Transverse colon (tissue), 4 donors: ENCODE data around the gene PCDHGB3. TPM values are rescaled to one million over a fixed set of nuclear protein-coding genes. Genes with fewer than 3 reads are reported as not detected.
"Not testable (repeated sequence)": the region's sequence is repeated elsewhere in the genome, so short reads cannot be mapped to it uniquely, and the experiment has no call there.

Source experiments
- DNase-seq: peaks from one replicate; pipeline ENCODE4 v3.0.0-alpha.2; 2019
- H3K27ac ChIP-seq, 4 donors: fragments of 200-600 bp; sonication (generic); 2 replicates each; pipeline ENCODE4 v1.5.1; 2016 to 2018; ENCODE audit warnings: inconsistent platforms in 4 of 4
- H3K27me3 ChIP-seq: fragments of 200-600 bp; sonication (generic); 2 replicates; pipeline ENCODE4 v1.5.1; 2017; ENCODE audit warnings: inconsistent platforms
- H3K36me3 ChIP-seq, 4 donors: fragments of 200-600 bp; sonication (generic); 2 replicates each; pipeline ENCODE4 v1.5.1; 2017 to 2019; ENCODE audit warnings: inconsistent platforms in 4 of 4
- H3K4me1 ChIP-seq, 4 donors: fragments of 200-600 bp; sonication (generic); 2 replicates each; pipeline ENCODE4 v1.5.1; 2017 to 2020; ENCODE audit warnings: inconsistent platforms in 4 of 4
- H3K4me3 ChIP-seq, 4 donors: fragments of 200-600 bp; sonication (generic); 1 replicate in 1 of 4; 2 replicates in 3 of 4; pipeline versions ENCODE4 v1.5.1 to v1.6.1; 2017 to 2019; ENCODE audit warnings: inconsistent platforms in 4 of 4
- H3K9me3 ChIP-seq, 2 donors: fragments of 200-600 bp; sonication (generic); 2 replicates each; pipeline ENCODE4 v1.5.1; 2017 to 2019; ENCODE audit warnings: inconsistent platforms in 2 of 2
- EP300 ChIP-seq: sonication (generic); formaldehyde crosslinking; IDR thresholded peaks from one replicate; pipeline ENCODE4 v1.6.1; 2017; ENCODE audit warnings: antibody characterized with exemption, low read depth
- POLR2A ChIP-seq: fragments of 450-650 bp; IDR thresholded peaks from one replicate; pipeline ENCODE4 v1.6.1; 2016; ENCODE audit warnings: antibody characterized with exemption, mild to moderate bottlenecking, moderate library complexity
- POLR2AphosphoS5 ChIP-seq, 3 donors: sonication (generic); formaldehyde crosslinking; IDR thresholded peaks; one replicate each; pipeline ENCODE4 v1.6.1; 2016; ENCODE audit warnings: antibody characterized with exemption in 3 of 3
- WGBS, 2 donors: methylation state at CpG; one replicate each; pipeline ENCODE4 v1.1.5; 2018; ENCODE audit warnings: low coverage in 1 of 2; 5-methylcytosine and 5-hydroxymethylcytosine counted together
- in situ Hi-C, 4 donors: fragments of 200-750 bp; cut with MboI; loops; one replicate each; pipeline versions ENCODE4 v1.15.0 to v1.15.1; 2017; ENCODE audit warnings: low sequenced_read_pairs in 3 of 4, low pct_ligation_motif_present in 1 of 4, low pct_unique_long_range_greater_than_20kb in 1 of 4
- intact Hi-C: fragments of 100-400 bp; cut with DNase I; formaldehyde crosslinking; loops from one replicate; pipeline ENCODE4 v1.15.1; 2023; ENCODE audit warnings: low total_unique reads
- total RNA-seq, 4 donors: library from RNA; depleted of rRNA; stranded (reverse); fragments of >200 nt; gene quantifications; one replicate each; pipeline ENCODE4 v1.1.0, GENCODE V29; 2016
- TF ChIP-seq, protein P1 (sequence below), 5 experiments: fragments of 200-600 bp in 3 of 5; fragments of 450-650 bp in 2 of 5; sonication (generic) in 3 of 5; IDR thresholded peaks; 1 replicate in 2 of 5; 2 replicates in 3 of 5; pipeline ENCODE4 v1.5.1; 2016 to 2017; ENCODE audit warnings: antibody characterized with exemption in 5 of 5, inconsistent platforms in 3 of 5, mild to moderate bottlenecking in 2 of 5, moderate library complexity in 1 of 5

PCDHGB3 gene
- total RNA-seq, 4 donors from 2014 or later: 1.4 to 3.8 (median 2.6) TPM

DNA sequence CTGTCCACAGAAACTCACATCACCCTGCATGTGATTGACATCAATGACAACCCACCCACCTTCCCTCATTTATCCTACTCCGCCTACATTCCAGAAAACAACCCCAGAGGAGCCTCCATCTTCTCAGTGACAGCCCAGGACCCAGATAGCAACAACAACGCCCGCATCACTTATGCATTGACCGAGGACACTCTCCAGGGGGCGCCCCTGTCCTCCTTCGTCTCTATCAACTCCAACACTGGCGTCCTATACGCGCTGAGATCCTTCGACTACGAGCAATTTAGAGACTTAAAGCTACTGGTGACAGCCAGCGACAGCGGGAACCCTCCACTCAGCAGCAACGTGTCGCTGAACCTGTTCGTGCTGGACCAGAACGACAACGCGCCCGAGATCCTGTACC is 24.7 kb upstream of the PCDHGB3 start:
- no peak for DNase-seq
- peaks cover 12% of the 10 kb centered on the region for H3K27me3 ChIP-seq
- TF ChIP-seq POLR2AphosphoS5 (IDR thresholded peaks at IDR 0.05) (no peak), EP300 (no peak), POLR2A (no peak)
- TF ChIP-seq, protein P1, sequence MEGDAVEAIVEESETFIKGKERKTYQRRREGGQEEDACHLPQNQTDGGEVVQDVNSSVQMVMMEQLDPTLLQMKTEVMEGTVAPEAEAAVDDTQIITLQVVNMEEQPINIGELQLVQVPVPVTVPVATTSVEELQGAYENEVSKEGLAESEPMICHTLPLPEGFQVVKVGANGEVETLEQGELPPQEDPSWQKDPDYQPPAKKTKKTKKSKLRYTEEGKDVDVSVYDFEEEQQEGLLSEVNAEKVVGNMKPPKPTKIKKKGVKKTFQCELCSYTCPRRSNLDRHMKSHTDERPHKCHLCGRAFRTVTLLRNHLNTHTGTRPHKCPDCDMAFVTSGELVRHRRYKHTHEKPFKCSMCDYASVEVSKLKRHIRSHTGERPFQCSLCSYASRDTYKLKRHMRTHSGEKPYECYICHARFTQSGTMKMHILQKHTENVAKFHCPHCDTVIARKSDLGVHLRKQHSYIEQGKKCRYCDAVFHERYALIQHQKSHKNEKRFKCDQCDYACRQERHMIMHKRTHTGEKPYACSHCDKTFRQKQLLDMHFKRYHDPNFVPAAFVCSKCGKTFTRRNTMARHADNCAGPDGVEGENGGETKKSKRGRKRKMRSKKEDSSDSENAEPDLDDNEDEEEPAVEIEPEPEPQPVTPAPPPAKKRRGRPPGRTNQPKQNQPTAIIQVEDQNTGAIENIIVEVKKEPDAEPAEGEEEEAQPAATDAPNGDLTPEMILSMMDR (IDR thresholded peaks at IDR 0.05): no peak
- H3K27ac ChIP-seq: no peak overlapping the region
- no peaks in the 10 kb centered on the region for H3K4me1 ChIP-seq
- intact Hi-C loops: no loop called here
- in situ Hi-C loops: no loop called here
- H3K9me3 ChIP-seq: peaks cover 21 to 46% of the 10 kb centered on the region in 2 donors
- 62 to 71% methylated on average over 14 to 20 of the region's 20 CpGs for WGBS, 2 donors
- no peak overlapping the region for H3K4me3 ChIP-seq
- no peaks in the 10 kb centered on the region for H3K36me3 ChIP-seq

DNA sequence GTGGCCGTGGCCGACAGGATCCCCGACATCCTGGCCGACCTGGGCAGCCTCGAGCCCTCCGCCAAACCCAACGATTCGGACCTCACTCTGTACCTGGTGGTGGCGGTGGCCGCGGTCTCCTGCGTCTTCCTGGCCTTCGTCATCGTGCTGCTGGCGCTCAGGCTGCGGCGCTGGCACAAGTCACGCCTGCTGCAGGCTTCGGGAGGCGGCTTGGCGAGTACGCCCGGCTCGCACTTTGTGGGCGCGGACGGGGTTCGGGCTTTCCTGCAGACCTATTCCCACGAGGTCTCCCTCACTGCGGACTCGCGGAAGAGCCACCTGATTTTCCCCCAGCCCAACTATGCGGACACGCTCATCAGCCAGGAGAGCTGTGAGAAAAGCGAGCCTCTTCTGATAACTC is 24.0 kb upstream of the PCDHGB3 start:
- DNase-seq, in situ Hi-C loops, H3K4me3 ChIP-seq, H3K4me1 ChIP-seq, intact Hi-C loops, H3K36me3 ChIP-seq, H3K27ac ChIP-seq: not testable (repeated sequence)
- H3K9me3 ChIP-seq: peaks cover 26 to 51% of the 10 kb centered on the region in 2 donors
- peaks cover 15% of the 10 kb centered on the region for H3K27me3 ChIP-seq
- WGBS, 2 donors: 79 to 83% methylated on average over 6 to 16 of the region's 35 CpGs

DNA sequence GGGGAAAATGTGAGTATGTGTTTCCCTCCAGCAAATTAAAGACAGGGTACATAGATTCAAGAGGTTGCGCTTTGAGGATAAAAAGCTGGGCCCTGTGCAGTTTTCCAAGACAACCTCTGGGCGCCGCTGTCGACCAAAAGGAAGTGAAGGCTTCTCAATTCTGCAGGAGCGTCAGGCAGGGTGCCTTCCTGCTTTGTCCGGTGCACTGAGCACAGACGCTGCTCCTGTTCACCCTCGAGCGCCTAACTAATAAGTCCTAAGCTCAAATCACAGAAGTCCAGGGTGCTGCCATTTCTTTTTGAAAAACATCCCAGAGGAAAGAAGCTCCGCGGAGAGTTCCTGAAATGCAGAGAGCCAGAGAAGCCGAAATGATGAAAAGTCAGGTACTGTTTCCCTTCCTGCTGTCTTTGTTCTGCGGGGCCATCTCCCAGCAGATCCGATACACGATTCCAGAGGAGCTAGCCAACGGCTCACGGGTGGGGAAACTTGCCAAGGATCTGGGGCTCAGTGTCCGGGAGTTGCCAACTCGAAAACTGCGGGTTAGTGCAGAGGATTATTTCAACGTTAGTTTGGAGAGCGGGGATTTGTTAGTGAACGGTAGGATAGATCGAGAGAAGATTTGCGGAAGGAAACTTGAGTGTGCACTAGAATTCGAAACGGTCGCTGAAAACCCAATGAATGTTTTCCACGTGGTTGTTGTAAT is 20.0 kb upstream of the PCDHGB3 start, which contains the start of gene PCDHGB1:
TSS of gene PCDHGB1 (plus strand) at position 183 of the 703 bp plus-strand sequence. CDS start at position 345, 162 bp downstream.
- TF ChIP-seq EP300: no peak
- TF ChIP-seq, protein P1 (IDR thresholded peaks at IDR 0.05): peak in 2 of 5 experiments; percentile 15 to 41
- Histone ChIP-seq H3K4me3 (peak within 1 kb of the TSS in 1 of 4 donors; percentile 33), H3K27ac (no peak within 1 kb of the TSS), H3K4me1 (no peaks in the 10 kb centered on the region), H3K27me3 (peaks cover 15% of the 10 kb centered on the region), H3K36me3 (no peaks in the 10 kb centered on the region), H3K9me3 (peaks cover 18 to 57% of the 10 kb centered on the region in 2 donors)
- in situ Hi-C loops (loop anchor here in 1 of 4 donors (25.0 kb wide), 1 partner anchor 212 kb away; no protein-coding TSS in a partner anchor), intact Hi-C loops (no loop called here)
- DNase-seq: peak; percentile 20
- 40 to 53% methylated on average over 16 to 29 of the region's 29 CpGs for WGBS, 2 donors

DNA sequence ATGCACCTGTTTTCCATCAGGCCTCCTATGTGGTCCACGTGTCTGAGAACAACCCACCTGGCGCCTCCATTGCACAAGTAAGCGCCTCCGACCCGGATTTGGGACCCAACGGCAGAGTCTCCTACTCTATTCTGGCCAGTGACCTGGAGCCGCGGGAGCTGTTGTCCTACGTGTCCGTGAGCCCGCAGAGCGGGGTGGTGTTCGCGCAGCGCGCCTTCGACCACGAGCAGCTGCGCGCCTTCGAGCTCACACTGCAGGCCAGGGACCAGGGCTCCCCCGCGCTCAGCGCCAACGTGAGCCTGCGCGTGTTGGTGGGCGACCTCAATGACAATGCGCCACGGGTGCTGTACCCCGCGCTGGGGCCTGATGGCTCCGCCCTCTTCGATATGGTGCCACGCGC is 18.5 kb upstream of the PCDHGB3 start:
- no peak for DNase-seq
- TF ChIP-seq, protein P1 (IDR thresholded peaks at IDR 0.05): no peak
- TF ChIP-seq EP300: no peak
- intact Hi-C loops: no loop called here
- Histone ChIP-seq H3K27me3 (peaks cover 15% of the 10 kb centered on the region), H3K9me3 (peaks cover 22 to 65% of the 10 kb centered on the region in 2 donors), H3K4me1 (no peaks in the 10 kb centered on the region), H3K4me3 (no peak overlapping the region), H3K27ac (no peak overlapping the region), H3K36me3 (no peaks in the 10 kb centered on the region)
- in situ Hi-C loops: loop anchor here in 1 of 4 donors (25.0 kb wide), 1 partner anchor 211 kb away; no protein-coding TSS in a partner anchor
- 87% methylated on average over 35 of the region's 36 CpGs; no CpG with 5 or more reads in 1 of the 2 donors for WGBS, 2 donors
